ENCODE measurements around the gene TLR10. TPM values are rescaled to one million over a fixed set of nuclear protein-coding genes. Genes with fewer than 3 reads are reported as not detected.
A peak's percentile ranks its signal among the peaks of the same experiment; 100 is the strongest.

Gene TLR10
- total and polyA plus RNA-seq, 2 experiments from 2014 or later = not detected

GRCh38 chr4:38795087-38795486 lies 12.3 kb upstream of the TLR10 start:
- Histone ChIP-seq H3K9ac (no peak overlapping the region), H2AFZ (no peak overlapping the region), H3K4me1 (ENCODE audit: insufficient read depth) (no peaks in the 10 kb centered on the region), H3F3A (ENCODE audit: insufficient read depth) (no peaks in the 10 kb centered on the region), H3K27me3 (replicated peaks; ENCODE audit: insufficient read depth) (peaks cover 14% of the 10 kb centered on the region), H3K79me2 (ENCODE audit: insufficient read depth) (no peaks in the 10 kb centered on the region), H3K9me3 (ENCODE audit: low read depth) (no peaks in the 10 kb centered on the region), H4K20me1 (ENCODE audit: insufficient read depth) (no peaks in the 10 kb centered on the region), H3K4me2 (ENCODE audit: unreplicated experiment) (no peak overlapping the region), H3K27ac (no peak overlapping the region), H3K36me3 (ENCODE audit: low read depth) (no peaks in the 10 kb centered on the region), H3K4me3 (no peak overlapping the region), H3K9me2 (ENCODE audit: insufficient read depth) (no peaks in the 10 kb centered on the region)
- TF ChIP-seq EZH2phosphoT487 (IDR thresholded peaks at IDR 0.05; ENCODE audit: insufficient read depth, low read depth) = no peak
- TF ChIP-seq EZH2 (IDR thresholded peaks at IDR 0.05; ENCODE audit: insufficient read depth, poor library complexity, severe bottlenecking) = no peak
- no peak for DNase-seq
- 61 to 67% methylated on average over 3 of the region's 3 CpGs for WGBS, 2 experiments (ENCODE audit: low coverage in 1 of 2, low lambda C conversion rate in 2 of 2, missing lambda C conversion rate in 2 of 2)
- in situ Hi-C loops (cut with MboI) = no loop called here

DNA sequence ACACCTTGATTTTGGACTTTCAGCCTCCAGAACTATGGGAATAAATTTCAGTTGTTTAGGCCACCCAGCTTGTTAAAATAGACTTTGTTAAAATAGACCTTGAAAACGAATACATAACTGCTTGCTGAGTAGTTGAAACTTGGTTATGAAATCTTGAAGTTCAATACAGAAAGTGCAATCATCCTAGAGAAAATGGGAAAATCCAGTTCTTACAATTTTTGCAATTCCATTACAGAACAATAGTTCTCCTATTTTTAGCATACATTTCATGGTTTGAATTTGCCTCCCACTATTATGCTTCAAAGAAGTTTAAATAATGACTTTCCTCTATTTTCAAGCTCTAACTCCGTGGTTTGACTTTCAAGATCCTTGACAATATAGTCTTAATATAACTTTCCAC lies 11.3 kb upstream of the TLR10 start:
- TF ChIP-seq EZH2 (IDR thresholded peaks at IDR 0.05; ENCODE audit: insufficient read depth, poor library complexity, severe bottlenecking) = no peak
- no peak for TF ChIP-seq EZH2phosphoT487 (IDR thresholded peaks at IDR 0.05; ENCODE audit: insufficient read depth, low read depth)
- no peak overlapping the region for H3K9ac ChIP-seq
- no peak overlapping the region for H3K4me3 ChIP-seq
- peaks cover 14% of the 10 kb centered on the region for H3K27me3 ChIP-seq (replicated peaks; ENCODE audit: insufficient read depth)
- in situ Hi-C loops (cut with MboI) = no loop called here
- H3K79me2 ChIP-seq (ENCODE audit: insufficient read depth) = no peaks in the 10 kb centered on the region
- no peak for DNase-seq
- no peaks in the 10 kb centered on the region for H3K9me2 ChIP-seq (ENCODE audit: insufficient read depth)
- no peaks in the 10 kb centered on the region for H3F3A ChIP-seq (ENCODE audit: insufficient read depth)
- H3K9me3 ChIP-seq (ENCODE audit: low read depth) = no peaks in the 10 kb centered on the region
- H3K4me2 ChIP-seq (ENCODE audit: unreplicated experiment) = no peak overlapping the region
- no peaks in the 10 kb centered on the region for H3K36me3 ChIP-seq (ENCODE audit: low read depth)
- no peaks in the 10 kb centered on the region for H4K20me1 ChIP-seq (ENCODE audit: insufficient read depth)
- no peak overlapping the region for H2AFZ ChIP-seq
- no peak overlapping the region for H3K27ac ChIP-seq
- whole genome bisulfite sequencing, 2 experiments (ENCODE audit: low coverage in 1 of 2, low lambda C conversion rate in 2 of 2, missing lambda C conversion rate in 2 of 2) = 49 to 55% methylated on average over 2 of the region's 2 CpGs
- no peaks in the 10 kb centered on the region for H3K4me1 ChIP-seq (ENCODE audit: insufficient read depth)

DNA sequence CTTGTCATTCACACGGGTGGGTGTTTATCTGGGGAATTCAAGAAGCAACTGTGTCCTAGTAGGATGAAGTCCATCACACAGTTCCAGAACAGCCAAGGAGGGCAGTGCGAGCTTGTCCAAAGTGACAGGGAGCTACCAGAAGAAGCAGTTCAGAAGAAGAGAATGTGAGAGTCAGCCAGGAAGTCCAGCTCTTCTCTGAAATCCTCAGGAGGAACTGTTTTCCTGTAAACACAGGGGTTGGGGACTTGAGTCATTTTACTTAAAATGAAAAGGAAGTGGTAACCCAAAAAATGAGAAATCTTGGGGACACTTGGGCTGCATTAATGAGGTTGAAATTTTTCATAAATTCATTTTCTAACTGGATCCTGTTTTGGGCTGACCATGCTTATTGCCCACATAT lies 8.2 kb upstream of the TLR10 start:
- Histone ChIP-seq H4K20me1 (ENCODE audit: insufficient read depth) (no peaks in the 10 kb centered on the region), H3K27ac (no peak overlapping the region), H3K79me2 (ENCODE audit: insufficient read depth) (no peaks in the 10 kb centered on the region), H3K36me3 (ENCODE audit: low read depth) (no peaks in the 10 kb centered on the region), H3K9ac (no peak overlapping the region), H3K9me2 (ENCODE audit: insufficient read depth) (no peaks in the 10 kb centered on the region), H3K4me1 (ENCODE audit: insufficient read depth) (no peaks in the 10 kb centered on the region), H3K27me3 (replicated peaks; ENCODE audit: insufficient read depth) (peaks cover 7% of the 10 kb centered on the region; the same call in 1 of the 2 replicates), H3K4me3 (no peak overlapping the region), H3K9me3 (ENCODE audit: low read depth) (no peaks in the 10 kb centered on the region), H2AFZ (no peak overlapping the region), H3F3A (ENCODE audit: insufficient read depth) (no peaks in the 10 kb centered on the region), H3K4me2 (ENCODE audit: unreplicated experiment) (no peak overlapping the region)
- TF ChIP-seq EZH2phosphoT487 (IDR thresholded peaks at IDR 0.05; ENCODE audit: insufficient read depth, low read depth) (no peak), EZH2 (IDR thresholded peaks at IDR 0.05; ENCODE audit: insufficient read depth, poor library complexity, severe bottlenecking) (no peak)
- in situ Hi-C loops (cut with MboI) = no loop called here
- DNase-seq = no peak
- WGBS, 2 experiments (ENCODE audit: low coverage in 1 of 2, low lambda C conversion rate in 2 of 2, missing lambda C conversion rate in 2 of 2) = 62 to 63% methylated on average over 2 of the region's 2 CpGs

GRCh38 chr4:38788317-38788716 lies 5.5 kb upstream of the TLR10 start:
- H3K27ac ChIP-seq = no peak overlapping the region
- no peaks in the 10 kb centered on the region for H3F3A ChIP-seq (ENCODE audit: insufficient read depth)
- no peaks in the 10 kb centered on the region for H3K27me3 ChIP-seq (replicated peaks; ENCODE audit: insufficient read depth)
- no peak overlapping the region for H3K4me3 ChIP-seq
- DNase-seq = peak; percentile 31
- H3K4me2 ChIP-seq (ENCODE audit: unreplicated experiment) = no peak overlapping the region
- no peaks in the 10 kb centered on the region for H3K9me3 ChIP-seq (ENCODE audit: low read depth)
- H3K4me1 ChIP-seq (ENCODE audit: insufficient read depth) = no peaks in the 10 kb centered on the region
- H4K20me1 ChIP-seq (ENCODE audit: insufficient read depth) = no peaks in the 10 kb centered on the region
- 0 to 8% methylated on average over 1 of the region's 1 CpG for WGBS, 2 experiments (ENCODE audit: low coverage in 1 of 2, low lambda C conversion rate in 2 of 2, missing lambda C conversion rate in 2 of 2)
- H3K9me2 ChIP-seq (ENCODE audit: insufficient read depth) = no peaks in the 10 kb centered on the region
- H2AFZ ChIP-seq = no peak overlapping the region
- TF ChIP-seq EZH2 (IDR thresholded peaks at IDR 0.05; ENCODE audit: insufficient read depth, poor library complexity, severe bottlenecking) (no peak), EZH2phosphoT487 (IDR thresholded peaks at IDR 0.05; ENCODE audit: insufficient read depth, low read depth) (no peak)
- H3K79me2 ChIP-seq (ENCODE audit: insufficient read depth) = no peaks in the 10 kb centered on the region
- no peaks in the 10 kb centered on the region for H3K36me3 ChIP-seq (ENCODE audit: low read depth)
- in situ Hi-C loops (cut with MboI) = no loop called here
- no peak overlapping the region for H3K9ac ChIP-seq

GRCh38 chr4:38787693-38788092 lies 4.9 kb upstream of the TLR10 start:
- WGBS, 2 experiments (ENCODE audit: low coverage in 1 of 2, low lambda C conversion rate in 2 of 2, missing lambda C conversion rate in 2 of 2) = 64 to 77% methylated on average over 4 of the region's 4 CpGs
- in situ Hi-C loops (cut with MboI) = no loop called here

More at GRCh38 chr4:38787693-38788092, 4.9 kb upstream of the TLR10 start:
- H4K20me1 ChIP-seq (ENCODE audit: insufficient read depth) = no peaks in the 10 kb centered on the region
- no peaks in the 10 kb centered on the region for H3K9me2 ChIP-seq (ENCODE audit: insufficient read depth)
- no peaks in the 10 kb centered on the region for H3K27me3 ChIP-seq (replicated peaks; ENCODE audit: insufficient read depth)
- TF ChIP-seq EZH2phosphoT487 (IDR thresholded peaks at IDR 0.05; ENCODE audit: insufficient read depth, low read depth) = no peak
- TF ChIP-seq EZH2 (IDR thresholded peaks at IDR 0.05; ENCODE audit: insufficient read depth, poor library complexity, severe bottlenecking) = no peak
- no peak for DNase-seq
- no peak overlapping the region for H3K27ac ChIP-seq
- H3K4me1 ChIP-seq (ENCODE audit: insufficient read depth) = no peaks in the 10 kb centered on the region
- H3K9ac ChIP-seq = no peak overlapping the region
- H3F3A ChIP-seq (ENCODE audit: insufficient read depth) = no peaks in the 10 kb centered on the region
- H3K9me3 ChIP-seq (ENCODE audit: low read depth) = no peaks in the 10 kb centered on the region
- H2AFZ ChIP-seq = no peak overlapping the region
- no peaks in the 10 kb centered on the region for H3K79me2 ChIP-seq (ENCODE audit: insufficient read depth)
- H3K4me2 ChIP-seq (ENCODE audit: unreplicated experiment) = no peak overlapping the region
- H3K36me3 ChIP-seq (ENCODE audit: low read depth) = no peaks in the 10 kb centered on the region
- no peak overlapping the region for H3K4me3 ChIP-seq

Data from GM23248 (cell line).